CD4-positive, alpha-beta T cell treated with Interleukin-4 for 4 hours (primary cell): Measurements from ENCODE around the gene IVD.

Experiments used
- DNase-seq: peaks from one replicate; pipeline ENCODE4 v3.0.0-alpha.2; 2020

The IVD gene

DNA sequence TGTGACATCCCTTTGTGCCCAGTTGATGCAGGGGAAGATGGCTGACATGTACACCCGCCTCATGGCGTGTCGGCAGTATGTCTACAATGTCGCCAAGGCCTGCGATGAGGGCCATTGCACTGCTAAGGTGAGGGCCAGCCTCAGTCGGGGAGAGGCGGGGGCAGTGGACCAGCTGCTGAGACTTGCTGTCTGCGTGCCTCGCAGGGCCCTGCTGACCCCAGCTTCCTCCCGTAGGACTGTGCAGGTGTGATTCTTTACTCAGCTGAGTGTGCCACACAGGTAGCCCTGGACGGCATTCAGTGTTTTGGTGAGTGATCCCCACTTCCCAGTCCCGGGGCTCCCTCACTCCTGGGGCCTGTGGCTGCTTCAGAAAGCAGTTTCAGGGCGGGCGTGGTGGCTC lies 10.5 kb downstream of the IVD start:
- DNase-seq, result no peak

DNA sequence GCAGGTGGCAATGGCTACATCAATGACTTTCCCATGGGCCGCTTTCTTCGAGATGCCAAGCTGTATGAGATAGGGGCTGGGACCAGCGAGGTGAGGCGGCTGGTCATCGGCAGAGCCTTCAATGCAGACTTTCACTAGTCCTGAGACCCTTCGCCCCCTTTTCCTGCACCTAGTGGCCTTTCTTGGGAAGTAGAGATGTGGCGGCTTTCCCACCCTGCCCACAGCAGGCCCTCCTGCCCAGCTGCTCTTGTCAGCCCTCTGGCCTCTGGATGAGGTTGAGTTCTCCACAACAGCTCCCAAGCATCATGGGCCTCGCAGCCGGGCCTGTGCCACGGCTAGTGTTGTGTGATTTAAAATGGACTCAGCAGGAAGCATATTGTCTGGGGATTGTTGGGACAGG lies 12.5 kb downstream of the IVD start:
- DNase-seq, result no peak

GRCh38 chr15:40420071-40420713 lies 14.6 kb downstream of the IVD start:
- DNase-seq, result no peak

DNA sequence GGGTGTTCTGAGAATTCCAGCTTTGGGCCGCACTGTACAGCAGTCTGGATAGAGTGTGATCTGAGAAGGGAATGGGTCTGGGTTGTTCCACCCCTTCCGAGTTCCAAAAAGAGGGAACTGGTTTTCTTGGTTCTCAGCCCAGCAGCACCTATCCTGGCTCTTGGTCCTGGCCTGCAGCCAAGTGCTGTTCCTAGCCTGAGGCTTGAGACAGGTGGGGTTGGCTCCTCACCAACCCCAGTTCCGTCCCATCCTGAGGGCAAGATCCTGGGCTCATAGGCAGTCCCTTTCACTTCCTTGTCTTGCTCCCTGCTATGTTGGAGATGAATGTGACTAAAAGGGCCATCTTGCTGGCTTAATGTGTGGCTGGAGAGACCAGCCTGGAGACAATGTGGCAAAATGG lies 15.2 kb downstream of the IVD start:
- DNase-seq, result no peak

DNA sequence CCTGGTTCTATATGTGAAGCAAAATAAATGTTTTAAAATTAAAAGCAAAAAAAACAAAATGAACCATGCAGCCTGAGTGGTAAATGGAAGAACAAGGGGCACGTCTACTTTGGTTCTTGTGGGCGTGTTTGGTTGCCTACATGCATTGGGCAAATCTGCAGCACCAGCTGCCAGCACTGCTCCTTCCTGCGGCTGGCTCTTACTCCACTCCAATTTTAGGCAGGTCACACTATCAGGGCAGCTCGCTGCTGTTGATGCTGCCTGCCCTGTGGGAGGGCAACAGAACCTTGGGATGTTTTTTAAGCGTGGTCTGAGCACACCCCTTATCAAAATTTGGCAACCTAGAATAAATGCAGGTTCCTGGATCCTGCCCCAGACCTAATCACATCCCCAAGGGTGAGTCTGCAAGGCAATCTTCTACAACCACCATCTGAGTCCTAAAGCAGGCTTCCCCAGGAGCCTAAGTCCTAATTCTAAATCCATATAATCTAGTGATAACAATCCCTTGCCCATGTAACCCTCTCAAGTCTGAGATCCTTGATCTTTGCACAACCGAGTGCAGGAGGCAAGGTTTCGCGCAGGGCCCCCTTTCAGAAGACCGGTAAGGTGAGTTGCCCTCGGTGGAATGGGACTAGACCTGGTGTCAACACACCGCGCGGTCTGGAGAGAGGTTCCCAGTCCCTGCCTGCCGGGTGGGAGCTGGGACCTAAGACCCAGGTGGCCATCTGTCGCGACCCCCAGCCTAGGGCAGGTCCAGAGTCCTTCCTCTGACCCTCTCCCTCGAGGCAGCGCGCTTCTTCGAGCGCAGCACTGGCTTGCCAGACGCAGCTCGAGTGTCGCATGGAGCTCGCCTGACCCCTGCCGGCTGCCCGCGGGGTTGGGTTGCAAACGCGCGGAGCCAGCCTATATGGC lies 15.9 kb downstream of the IVD start:
- DNase-seq, result peak; percentile 66

DNA sequence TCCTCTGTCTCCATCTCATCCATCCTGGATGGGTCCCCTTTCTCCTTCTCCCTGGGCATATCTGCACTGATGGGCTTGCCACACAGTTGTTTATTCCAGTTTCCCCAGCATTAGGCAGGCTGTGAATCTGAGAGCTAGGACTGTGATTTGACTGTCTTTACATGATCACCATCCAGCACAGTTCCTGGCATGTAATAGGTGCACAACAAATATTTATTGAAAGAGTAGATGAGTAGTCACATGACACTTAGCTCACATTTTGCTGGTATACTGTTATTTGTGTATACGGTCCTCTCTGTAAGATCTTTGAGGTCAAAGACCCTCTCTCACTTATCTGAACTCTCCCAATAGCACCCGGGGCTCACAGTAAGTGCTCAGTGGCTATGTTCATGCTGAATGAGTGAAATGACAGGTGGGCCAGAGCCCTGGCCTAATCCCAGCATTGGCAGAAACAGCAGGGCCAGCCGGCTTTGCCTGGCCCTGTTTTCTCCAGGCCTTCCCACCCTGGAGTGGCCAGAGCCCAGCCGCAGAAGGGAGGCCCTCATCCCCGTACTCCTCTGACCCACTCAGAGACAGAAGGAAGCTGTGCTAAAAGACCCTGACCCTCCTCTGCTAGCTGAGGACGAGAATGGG lies 19.0 kb downstream of the IVD start:
- DNase-seq, result no peak

DNA sequence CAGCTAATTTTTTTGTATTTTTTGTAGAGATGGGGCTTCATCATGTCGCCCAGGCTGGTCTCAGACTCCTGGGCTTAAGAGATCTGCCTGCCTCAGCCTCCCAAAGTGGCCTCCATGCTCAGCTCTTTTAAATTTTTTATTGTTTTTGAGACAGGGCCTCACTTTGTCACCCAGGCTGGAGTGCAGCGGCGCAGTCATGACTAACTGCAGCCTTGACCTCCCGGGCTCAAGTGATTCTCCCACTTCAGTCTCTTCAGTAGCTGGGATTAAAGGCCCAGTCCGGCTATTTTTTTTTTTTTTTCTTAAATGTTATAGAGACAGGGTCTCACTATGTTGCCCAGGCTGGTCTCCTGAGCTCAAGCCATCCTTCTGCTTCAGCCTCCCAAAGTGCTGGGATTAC lies 20.1 kb downstream of the IVD start:
- no peak for DNase-seq

DNA sequence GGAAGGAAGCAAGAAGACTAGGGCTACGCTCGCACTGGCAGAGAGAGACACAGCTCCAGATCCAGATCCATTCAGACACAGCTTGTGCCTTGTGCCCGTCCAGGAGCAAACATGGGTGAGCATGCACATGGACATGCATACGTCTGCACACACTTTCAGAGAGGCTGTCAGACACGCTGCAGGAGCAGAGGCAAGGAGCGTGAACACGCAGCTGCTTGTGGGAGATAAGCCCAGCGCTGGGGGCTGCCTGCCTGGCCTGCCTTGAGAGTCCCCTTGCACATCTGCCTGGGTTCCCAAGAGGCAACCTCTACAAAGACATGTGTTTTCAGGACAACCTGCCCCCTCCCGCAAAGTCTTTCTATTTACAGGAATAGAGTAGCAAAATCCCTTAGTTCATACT lies 21.6 kb downstream of the IVD start:
- DNase-seq, result no peak

DNA sequence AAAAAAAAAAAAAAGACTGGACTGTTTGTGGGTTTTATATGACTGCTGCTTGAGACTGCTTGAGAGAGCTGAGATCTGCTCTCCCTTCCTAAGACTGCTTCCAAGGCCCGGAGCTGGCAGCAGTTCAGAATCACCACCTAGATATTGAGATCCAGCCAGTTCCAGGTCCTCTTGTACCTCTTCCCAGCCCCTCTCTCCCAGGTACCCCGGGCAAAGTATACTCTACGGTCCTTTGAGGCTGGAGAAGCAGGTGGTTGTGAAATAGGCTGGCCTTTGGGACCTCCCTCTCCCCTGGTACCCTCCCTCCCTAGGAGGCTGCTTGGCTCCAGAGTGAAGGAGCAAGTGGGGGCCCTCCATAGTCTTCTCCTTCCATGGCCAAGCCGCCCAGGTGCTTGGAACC lies 22.6 kb downstream of the IVD start:
- no peak for DNase-seq

DNA sequence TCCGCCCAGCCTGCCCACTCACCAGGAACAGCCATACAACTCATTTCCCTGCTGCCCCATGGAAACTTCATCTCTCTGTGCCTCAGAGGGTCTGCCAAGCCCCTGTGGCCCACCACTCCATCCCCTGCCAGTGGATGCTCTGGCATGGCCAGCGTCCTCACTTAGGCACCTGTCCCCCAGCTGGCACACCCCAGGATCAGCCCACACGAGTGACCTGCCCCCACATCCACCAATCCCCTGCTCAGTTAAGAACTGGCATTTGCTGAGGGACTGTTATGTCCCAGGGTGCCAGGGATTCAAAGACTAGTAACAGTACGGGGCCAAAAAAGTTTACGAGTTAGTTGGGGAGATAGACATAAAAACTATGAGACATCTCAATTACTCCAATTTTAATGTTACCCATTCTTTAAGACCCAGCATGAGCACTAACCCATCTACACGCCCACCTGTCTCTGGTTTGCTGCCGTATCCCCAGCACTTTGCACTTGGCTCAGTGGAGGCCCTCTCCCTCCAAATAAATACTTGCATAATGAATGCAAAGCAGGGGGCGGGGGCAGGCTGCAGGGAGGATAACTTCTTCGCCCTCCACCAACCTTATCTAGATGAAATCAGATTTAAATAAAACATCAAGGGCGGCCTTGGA lies 23.6 kb downstream of the IVD start:
- no peak for DNase-seq

DNA sequence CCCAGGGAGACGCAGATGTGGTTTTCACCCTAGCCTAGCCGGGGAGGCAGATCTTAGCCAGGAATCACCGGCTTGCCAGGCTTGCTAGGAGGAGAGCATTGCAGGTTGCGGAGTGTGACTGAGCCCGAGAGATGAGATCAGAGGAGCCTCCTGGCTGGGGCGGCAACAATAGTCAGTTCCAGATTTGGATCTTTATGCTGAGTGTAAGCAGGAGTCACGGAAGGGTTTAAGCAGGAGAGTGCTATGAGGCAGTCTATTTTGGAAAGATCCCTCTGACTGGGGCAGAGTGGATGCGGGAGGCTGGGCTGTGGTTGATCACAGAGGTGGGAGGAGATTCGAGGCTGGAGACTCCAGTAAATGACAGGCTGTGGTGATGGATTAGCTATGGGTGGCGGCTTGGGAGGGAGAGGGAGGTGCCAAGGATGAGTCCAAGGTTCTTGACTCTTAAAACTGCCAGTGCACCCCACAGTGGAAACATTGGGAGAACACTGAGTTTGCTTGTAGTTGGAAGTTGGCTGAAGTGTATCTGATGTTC lies 24.7 kb downstream of the IVD start:
- DNase-seq, result no peak

GRCh38 chr15:40435023-40435709 lies 29.6 kb downstream of the IVD start:
- no peak for DNase-seq

DNA sequence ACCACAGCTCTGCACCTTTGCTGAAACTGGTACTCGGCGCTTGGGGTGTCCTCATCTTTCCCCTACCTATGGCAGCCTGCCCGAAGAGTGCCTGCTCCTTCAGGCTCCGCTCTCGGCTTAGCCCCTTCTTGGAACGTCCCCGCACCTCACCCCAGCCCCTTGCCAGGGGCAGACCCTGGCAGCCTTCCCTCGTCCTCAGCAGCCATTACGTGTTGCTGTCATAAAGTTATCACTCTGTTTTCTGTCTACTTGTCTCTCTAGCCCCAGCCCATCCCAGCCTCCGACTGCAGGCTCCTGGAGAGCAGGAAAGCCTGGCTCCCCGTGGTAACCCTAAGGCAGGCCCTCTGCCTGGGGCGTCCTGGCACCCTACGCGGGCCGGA lies 30.1 kb downstream of the IVD start:
- no peak for DNase-seq

- DNase-seq, result no peak
Observed at GRCh38 chr15:40436116-40436891, 30.7 kb downstream of the IVD start.

DNA sequence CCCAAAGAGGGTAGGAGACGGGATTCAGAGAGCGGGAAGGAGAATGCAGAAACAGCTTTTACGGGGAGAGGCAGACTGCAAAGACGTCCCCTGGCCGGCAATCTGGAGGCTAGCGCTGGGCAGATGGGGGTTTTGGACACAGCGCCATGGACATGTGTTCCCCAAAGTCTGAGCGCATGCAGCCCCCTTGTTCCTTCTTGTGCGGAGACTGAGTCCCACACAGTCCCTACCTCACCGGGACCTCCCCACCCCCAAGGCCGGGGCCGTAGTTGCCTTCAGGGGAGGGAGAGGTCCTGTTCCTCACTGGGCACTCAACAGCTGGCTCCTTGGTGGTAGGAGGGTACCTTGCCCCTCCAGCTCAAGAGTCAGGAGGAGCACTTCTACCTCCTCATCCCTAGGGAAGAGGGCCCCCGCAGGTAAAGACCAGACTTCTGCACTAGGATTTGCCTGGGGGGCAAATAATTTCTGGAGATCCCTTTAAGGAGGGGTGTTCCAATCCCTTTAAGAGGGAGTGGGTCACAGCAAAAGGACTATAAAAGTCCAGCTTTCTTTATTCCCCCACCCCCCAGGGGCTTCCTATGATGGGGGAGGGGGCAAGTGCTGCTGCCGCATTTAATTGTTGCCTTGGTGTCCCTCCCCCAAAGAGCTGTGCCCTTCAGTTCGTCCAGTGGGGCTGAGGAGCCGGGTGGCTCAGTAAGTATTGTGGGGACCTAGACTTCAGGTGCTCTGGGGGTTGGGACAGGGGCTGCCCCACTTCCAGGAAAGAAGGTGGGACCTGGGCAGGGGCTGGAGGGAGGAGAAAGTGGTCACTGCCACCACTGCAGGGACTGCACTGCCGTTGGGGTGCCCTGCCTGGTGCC lies 31.5 kb downstream of the IVD start:
- no peak for DNase-seq

DNA sequence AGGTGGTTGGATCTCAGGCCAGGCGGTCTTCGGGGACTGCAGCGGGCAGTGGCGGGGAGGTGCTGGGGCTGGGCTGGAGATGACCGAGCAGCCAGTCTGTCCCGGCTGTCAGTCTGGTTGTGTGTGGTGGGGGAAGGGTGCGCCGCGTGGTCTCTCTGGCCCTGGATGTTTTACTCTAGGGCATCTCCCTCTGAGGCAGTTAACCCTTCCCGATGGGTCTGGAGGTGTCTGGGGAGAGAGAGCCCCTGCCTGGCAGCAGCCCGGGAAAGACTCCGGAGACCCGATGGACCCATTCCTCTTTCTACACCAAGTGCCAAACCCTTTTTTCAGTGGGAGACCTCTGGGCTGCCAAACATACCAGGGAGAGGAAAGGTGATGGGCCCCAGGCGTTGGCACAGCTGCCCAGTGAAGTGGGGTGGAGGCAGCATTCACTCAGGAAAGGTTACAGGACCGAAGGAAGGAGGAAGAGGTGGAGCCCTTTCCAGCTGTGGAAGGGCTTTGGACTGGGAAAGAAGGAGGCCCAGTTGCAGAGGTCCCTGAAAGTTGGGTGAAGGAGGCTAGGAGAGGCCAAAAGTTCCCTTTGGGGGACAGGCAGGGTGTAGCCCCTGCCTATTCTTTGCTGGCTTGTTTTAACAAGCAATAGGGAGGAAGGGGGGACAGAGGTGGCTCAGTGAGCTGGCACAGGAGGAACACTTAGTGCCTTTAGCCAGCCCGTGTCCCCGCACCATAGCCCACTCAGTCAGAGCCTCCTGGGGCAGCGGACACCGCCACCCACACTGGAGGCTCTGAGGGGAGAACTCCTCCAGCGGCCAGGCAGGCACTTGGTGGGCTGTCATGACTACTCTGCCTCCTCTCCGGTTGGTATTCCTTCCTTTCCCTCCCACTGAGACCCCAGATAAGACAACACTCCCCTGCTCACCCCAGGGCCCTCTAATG lies 32.4 kb downstream of the IVD start:
- no peak for DNase-seq

GRCh38 chr15:40438712-40439111 lies 33.1 kb downstream of the IVD start:
- DNase-seq, result no peak

GRCh38 chr15:40439461-40439959 lies 33.9 kb downstream of the IVD start:
- DNase-seq, result no peak

GRCh38 chr15:40439960-40440742 lies 34.6 kb downstream of the IVD start:
- no peak for DNase-seq
